HG03039 (cell line): ENCODE data around the gene TNFRSF1B.

ENCODE experiments used
- ATAC-seq: cut with Tn5 transposase; IDR thresholded peaks from one replicate; pipeline ENCODE4 v1.9.1; 2021; ENCODE audit warnings: mild to moderate bottlenecking, moderate library complexity; ENCODE audit not compliant: unreplicated experiment

Gene TNFRSF1B

GRCh38 chr1:12141163-12141850 is 25.5 kb upstream of the TNFRSF1B start:
- ATAC-seq = no peak

GRCh38 chr1:12142141-12142823 is 24.5 kb upstream of the TNFRSF1B start:
- ATAC-seq = no peak

- ATAC-seq = no peak
Measured at GRCh38 chr1:12142891-12143630, 23.7 kb upstream of the TNFRSF1B start.

- no peak for ATAC-seq
Measured at GRCh38 chr1:12143631-12144155, 23.1 kb upstream of the TNFRSF1B start.

- ATAC-seq = no peak
Measured at GRCh38 chr1:12144236-12144635, 22.6 kb upstream of the TNFRSF1B start.

GRCh38 chr1:12144969-12145368 is 21.8 kb upstream of the TNFRSF1B start:
- no peak for ATAC-seq

- no peak for ATAC-seq
Measured at GRCh38 chr1:12145616-12146342, 21.0 kb upstream of the TNFRSF1B start.

- no peak for ATAC-seq
Measured at GRCh38 chr1:12146343-12147112, 20.3 kb upstream of the TNFRSF1B start.

- ATAC-seq = no peak
Measured at GRCh38 chr1:12147201-12147701, 19.5 kb upstream of the TNFRSF1B start.

GRCh38 chr1:12148160-12148957 is 18.4 kb upstream of the TNFRSF1B start:
- no peak for ATAC-seq

GRCh38 chr1:12148958-12149790 is 17.6 kb upstream of the TNFRSF1B start:
- no peak for ATAC-seq

GRCh38 chr1:12149791-12150175 is 17.0 kb upstream of the TNFRSF1B start:
- no peak for ATAC-seq

GRCh38 chr1:12150456-12151200 is 16.2 kb upstream of the TNFRSF1B start:
- ATAC-seq = no peak

- ATAC-seq = no peak
Measured at GRCh38 chr1:12151465-12151864, 15.3 kb upstream of the TNFRSF1B start.

GRCh38 chr1:12152113-12152891 is 14.5 kb upstream of the TNFRSF1B start:
- peak; percentile 47 for ATAC-seq

- ATAC-seq = no peak
Measured at GRCh38 chr1:12153181-12153785, 13.5 kb upstream of the TNFRSF1B start.
